Mucosa of rectum (tissue), 2 donors: ENCODE measurements around the gene PIP4K2C.

Source experiments
- H3K27ac ChIP-seq, 2 donors: one replicate each; pipeline ENCODE4 v1.7.0; 2013; ENCODE audit warnings: inconsistent platforms in 2 of 2, low read depth in 2 of 2, low read length in 2 of 2
- H3K27me3 ChIP-seq, 2 donors: one replicate each; pipeline ENCODE4 v1.7.0; 2013; ENCODE audit warnings: low read length in 2 of 2; ENCODE audit not compliant: control insufficient read depth in 2 of 2, insufficient read depth in 2 of 2
- H3K36me3 ChIP-seq, 2 donors: one replicate each; pipeline ENCODE4 v1.7.0; 2013; ENCODE audit warnings: low read length in 2 of 2; ENCODE audit not compliant: control insufficient read depth in 2 of 2, insufficient read depth in 2 of 2
- H3K4me1 ChIP-seq, 2 donors: one replicate each; pipeline ENCODE4 v1.7.0; 2013; ENCODE audit warnings: low read length in 2 of 2, mild to moderate bottlenecking in 1 of 2; ENCODE audit not compliant: control insufficient read depth in 2 of 2, insufficient read depth in 2 of 2
- H3K4me3 ChIP-seq, 2 donors: one replicate each; pipeline ENCODE4 v1.7.0; 2013; ENCODE audit warnings: low read length in 2 of 2
- H3K9ac ChIP-seq, 2 donors: one replicate each; pipeline ENCODE4 v1.7.0; 2013; ENCODE audit warnings: low read length in 2 of 2, low read depth in 1 of 2, mild to moderate bottlenecking in 1 of 2
- H3K9me3 ChIP-seq, 2 donors: one replicate each; pipeline ENCODE4 v1.7.0; 2013; ENCODE audit warnings: low read length in 2 of 2; ENCODE audit not compliant: control insufficient read depth in 2 of 2
- donor health status: healthy.
- donor health status: Normal muscosa, but diverticular disease.

The PIP4K2C gene

GRCh38 chr12:57590864-57591781, at the start of gene PIP4K2C:
Gene PIP4K2C (plus strand): TSS chr12:57591192. CDS start chr12:57591290, 98 bp downstream.
- peak within 1 kb of the TSS; percentile 72 to 74 for H3K27ac ChIP-seq

GRCh38 chr12:57541717-57542116, 49.3 kb upstream of the PIP4K2C start:
- peaks cover 16 to 29% of the 10 kb centered on the region in 2 donors for H3K4me1 ChIP-seq
- H3K27ac ChIP-seq: peak overlapping the region; percentile 33 to 62
- no peak overlapping the region for H3K9ac ChIP-seq
- no peaks in the 10 kb centered on the region for H3K9me3 ChIP-seq
- no peak overlapping the region for H3K4me3 ChIP-seq
- peaks cover 13 to 24% of the 10 kb centered on the region in 2 donors for H3K36me3 ChIP-seq
- no peaks in the 10 kb centered on the region for H3K27me3 ChIP-seq

More at GRCh38 chr12:57590864-57591781, at the start of gene PIP4K2C:
- Histone ChIP-seq H3K4me1 (peaks cover 11 to 12% of the 10 kb centered on the region in 2 donors), H3K36me3 (peaks cover 10 to 14% of the 10 kb centered on the region in 2 donors), H3K9me3 (no peaks in the 10 kb centered on the region), H3K27me3 (peaks cover 0 to 7% of the 10 kb centered on the region in 2 donors), H3K9ac (peak within 1 kb of the TSS; percentile 82 to 85), H3K4me3 (peak within 1 kb of the TSS; percentile 89 to 94)

- peaks cover 8 to 15% of the 10 kb centered on the region in 2 donors for H3K36me3 ChIP-seq
- no peak overlapping the region for H3K4me3 ChIP-seq
- no peak overlapping the region for H3K27ac ChIP-seq
- no peaks in the 10 kb centered on the region for H3K9me3 ChIP-seq
- peaks cover 3 to 4% of the 10 kb centered on the region in 2 donors for H3K27me3 ChIP-seq
- H3K4me1 ChIP-seq: peaks cover 15 to 26% of the 10 kb centered on the region in 2 donors
- H3K9ac ChIP-seq: no peak overlapping the region
Observed at GRCh38 chr12:57543581-57543980, 47.4 kb upstream of the PIP4K2C start.

GRCh38 chr12:57545809-57546437, 45.1 kb upstream of the PIP4K2C start:
- Histone ChIP-seq H3K9me3 (no peaks in the 10 kb centered on the region), H3K9ac (peak overlapping the region; percentile 72 to 90), H3K4me1 (peaks cover 15 to 26% of the 10 kb centered on the region in 2 donors), H3K27ac (peak overlapping the region; percentile 89 to 91), H3K4me3 (peak overlapping the region; percentile 86 to 96), H3K27me3 (peaks cover 18 to 22% of the 10 kb centered on the region in 2 donors), H3K36me3 (peaks cover 0 to 4% of the 10 kb centered on the region in 2 donors)

GRCh38 chr12:57546438-57547287, 44.3 kb upstream of the PIP4K2C start, which contains the start of gene DCTN2:
Gene DCTN2 (minus strand): TSS chr12:57547192. CDS start chr12:57547063, 129 bp downstream.
- Histone ChIP-seq H3K9me3 (no peaks in the 10 kb centered on the region), H3K27me3 (peaks cover 18 to 23% of the 10 kb centered on the region in 2 donors), H3K9ac (peak within 1 kb of the TSS; percentile 72 to 90), H3K4me1 (peaks cover 12 to 19% of the 10 kb centered on the region in 2 donors), H3K36me3 (no peaks in the 10 kb centered on the region), H3K4me3 (peak within 1 kb of the TSS; percentile 86 to 96), H3K27ac (peak within 1 kb of the TSS; percentile 89 to 91)

- Histone ChIP-seq H3K27ac (peak overlapping the region in 1 of 2 donors; percentile 89), H3K27me3 (peaks cover 20 to 23% of the 10 kb centered on the region in 2 donors), H3K36me3 (no peaks in the 10 kb centered on the region), H3K4me3 (peak overlapping the region; percentile 86 to 96), H3K4me1 (peaks cover 12 to 18% of the 10 kb centered on the region in 2 donors), H3K9ac (peak overlapping the region in 1 of 2 donors; percentile 90), H3K9me3 (no peaks in the 10 kb centered on the region)
Observed at GRCh38 chr12:57547288-57548012, 43.5 kb upstream of the PIP4K2C start.

GRCh38 chr12:57548013-57548315, 43.0 kb upstream of the PIP4K2C start:
- Histone ChIP-seq H3K27ac (no peak overlapping the region), H3K4me3 (no peak overlapping the region), H3K9ac (no peak overlapping the region), H3K9me3 (no peaks in the 10 kb centered on the region), H3K36me3 (no peaks in the 10 kb centered on the region), H3K4me1 (peaks cover 12 to 18% of the 10 kb centered on the region in 2 donors), H3K27me3 (peaks cover 20 to 23% of the 10 kb centered on the region in 2 donors)

GRCh38 chr12:57548488-57548887, 42.5 kb upstream of the PIP4K2C start:
- Histone ChIP-seq H3K27ac (no peak overlapping the region), H3K36me3 (no peaks in the 10 kb centered on the region), H3K9ac (no peak overlapping the region), H3K9me3 (no peaks in the 10 kb centered on the region), H3K4me3 (no peak overlapping the region), H3K4me1 (peaks cover 12 to 18% of the 10 kb centered on the region in 2 donors), H3K27me3 (peaks cover 20 to 26% of the 10 kb centered on the region in 2 donors)
